Measurements from ENCODE around the gene ADAM29. TPM values are rescaled to one million over a fixed set of nuclear protein-coding genes. Genes with fewer than 3 reads are reported as not detected.

Gene ADAM29
- total RNA-seq (2022) (not detected in 2 replicates), Bru-seq, nascent RNA (not detected), BruChase-seq, experiment 1, labeled RNA remaining after a 2-hour chase (not detected), BruChase-seq, experiment 2, labeled RNA remaining after a 6-hour chase (percentile 3 among the genes with signal in this experiment)
- long read RNA-seq: 0 reads

DNA sequence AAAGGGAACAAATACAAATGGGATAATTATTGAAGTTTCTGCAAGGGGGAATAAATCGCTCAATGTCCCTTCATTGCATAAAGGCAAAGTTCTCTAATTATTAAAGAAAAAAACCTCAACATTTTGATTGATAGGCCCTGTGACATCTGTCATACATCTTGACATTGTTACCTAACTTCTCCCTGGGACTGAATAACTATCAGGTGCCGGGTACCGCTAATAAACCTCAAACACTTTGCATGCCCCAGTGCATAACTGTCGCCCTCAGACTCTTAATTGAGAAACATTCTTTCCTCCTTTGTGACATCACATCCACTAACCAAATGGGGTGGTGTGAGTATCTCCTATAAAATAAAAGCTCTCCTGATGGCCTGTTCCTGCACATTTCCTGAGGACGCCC is at the start of gene ADAM29:
Gene ADAM29 (plus strand): TSS at position 301 of the 400 bp plus-strand sequence. CDS start 57,168 bp downstream, outside the sequence.
- intact Hi-C loops (cut with micrococcal nuclease; ENCODE audit: unreplicated experiment): no loop called here
- no peak for DNase-seq
- Histone ChIP-seq H3K4me1 (no peaks in the 10 kb centered on the region), H3K9me3 (no peaks in the 10 kb centered on the region), H3K27me3 (replicated peaks; ENCODE audit: control insufficient read depth, insufficient read depth, low read length) (no peaks in the 10 kb centered on the region), H3K4me3 (ENCODE audit: low read depth, low read length) (no peak within 1 kb of the TSS), H3K36me3 (ENCODE audit: control insufficient read depth, insufficient read depth, low read length) (no peaks in the 10 kb centered on the region)
- Mint-ChIP-seq H3K27ac (ENCODE audit: unreplicated experiment) (no peak within 1 kb of the TSS), H3K4me1 (ENCODE audit: low read depth, unreplicated experiment) (no peaks in the 10 kb centered on the region), H3K4me3 (ENCODE audit: unreplicated experiment) (no peak within 1 kb of the TSS), H3K27me3 (ENCODE audit: insufficient read depth, unreplicated experiment) (peaks cover 3% of the 10 kb centered on the region), H3K36me3 (ENCODE audit: insufficient read depth, unreplicated experiment) (no peaks in the 10 kb centered on the region), H3K9me3 (ENCODE audit: unreplicated experiment) (no peaks in the 10 kb centered on the region)
- CTCF ChIA-PET: no interaction called here
- no TSS peak for BruUV-seq (replicated peaks)
- POLR2A ChIA-PET: no interaction called here
- TF ChIP-seq, protein P1, sequence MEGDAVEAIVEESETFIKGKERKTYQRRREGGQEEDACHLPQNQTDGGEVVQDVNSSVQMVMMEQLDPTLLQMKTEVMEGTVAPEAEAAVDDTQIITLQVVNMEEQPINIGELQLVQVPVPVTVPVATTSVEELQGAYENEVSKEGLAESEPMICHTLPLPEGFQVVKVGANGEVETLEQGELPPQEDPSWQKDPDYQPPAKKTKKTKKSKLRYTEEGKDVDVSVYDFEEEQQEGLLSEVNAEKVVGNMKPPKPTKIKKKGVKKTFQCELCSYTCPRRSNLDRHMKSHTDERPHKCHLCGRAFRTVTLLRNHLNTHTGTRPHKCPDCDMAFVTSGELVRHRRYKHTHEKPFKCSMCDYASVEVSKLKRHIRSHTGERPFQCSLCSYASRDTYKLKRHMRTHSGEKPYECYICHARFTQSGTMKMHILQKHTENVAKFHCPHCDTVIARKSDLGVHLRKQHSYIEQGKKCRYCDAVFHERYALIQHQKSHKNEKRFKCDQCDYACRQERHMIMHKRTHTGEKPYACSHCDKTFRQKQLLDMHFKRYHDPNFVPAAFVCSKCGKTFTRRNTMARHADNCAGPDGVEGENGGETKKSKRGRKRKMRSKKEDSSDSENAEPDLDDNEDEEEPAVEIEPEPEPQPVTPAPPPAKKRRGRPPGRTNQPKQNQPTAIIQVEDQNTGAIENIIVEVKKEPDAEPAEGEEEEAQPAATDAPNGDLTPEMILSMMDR (IDR thresholded peaks at IDR 0.05; ENCODE audit: insufficient read depth in 1 of 2, low read depth in 1 of 2, low read length in 1 of 2, severe bottlenecking in 1 of 2, unreplicated experiment in 1 of 2): no peak

DNA sequence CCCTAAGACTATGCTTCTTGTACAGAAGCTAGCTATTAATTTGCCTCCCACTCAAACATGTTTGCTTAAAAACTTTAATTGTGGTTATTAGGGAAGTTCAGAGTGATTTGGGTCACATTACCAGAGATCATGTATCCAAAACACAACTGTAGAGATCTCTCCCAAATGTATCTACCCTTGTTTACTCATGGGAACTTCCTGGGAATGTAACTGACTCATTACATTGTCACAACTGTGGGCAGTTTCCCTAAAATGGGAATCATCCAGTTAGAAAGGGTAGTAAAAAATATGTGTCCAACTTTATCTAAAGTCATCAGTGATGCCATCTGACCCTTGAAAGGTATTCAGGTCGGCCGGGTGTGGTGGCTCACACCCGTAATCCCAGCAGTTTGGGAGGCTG is 48.8 kb upstream of the ADAM29 start:
- Mint-ChIP-seq H3K4me3 (ENCODE audit: unreplicated experiment) (no peak overlapping the region), H3K4me1 (ENCODE audit: low read depth, unreplicated experiment) (peaks cover 6% of the 10 kb centered on the region), H3K27me3 (ENCODE audit: insufficient read depth, unreplicated experiment) (no peaks in the 10 kb centered on the region), H3K9me3 (ENCODE audit: unreplicated experiment) (peaks cover 10% of the 10 kb centered on the region), H3K27ac (ENCODE audit: unreplicated experiment) (no peak overlapping the region), H3K36me3 (ENCODE audit: insufficient read depth, unreplicated experiment) (no peaks in the 10 kb centered on the region)
- POLR2A ChIA-PET: no interaction called here
- Histone ChIP-seq H3K27me3 (replicated peaks; ENCODE audit: control insufficient read depth, insufficient read depth, low read length) (no peaks in the 10 kb centered on the region), H3K4me1 (peaks cover 21% of the 10 kb centered on the region), H3K4me3 (ENCODE audit: low read depth, low read length) (no peak overlapping the region), H3K9me3 (no peaks in the 10 kb centered on the region), H3K36me3 (ENCODE audit: control insufficient read depth, insufficient read depth, low read length) (no peaks in the 10 kb centered on the region)
- CTCF ChIA-PET: no interaction called here
- intact Hi-C loops (cut with micrococcal nuclease; ENCODE audit: unreplicated experiment): no loop called here
- no TSS peak for BruUV-seq (replicated peaks)
- TF ChIP-seq, protein P1 (IDR thresholded peaks at IDR 0.05; ENCODE audit: insufficient read depth in 1 of 2, low read depth in 1 of 2, low read length in 1 of 2, severe bottlenecking in 1 of 2, unreplicated experiment in 1 of 2): no peak
- DNase-seq: no peak

DNA sequence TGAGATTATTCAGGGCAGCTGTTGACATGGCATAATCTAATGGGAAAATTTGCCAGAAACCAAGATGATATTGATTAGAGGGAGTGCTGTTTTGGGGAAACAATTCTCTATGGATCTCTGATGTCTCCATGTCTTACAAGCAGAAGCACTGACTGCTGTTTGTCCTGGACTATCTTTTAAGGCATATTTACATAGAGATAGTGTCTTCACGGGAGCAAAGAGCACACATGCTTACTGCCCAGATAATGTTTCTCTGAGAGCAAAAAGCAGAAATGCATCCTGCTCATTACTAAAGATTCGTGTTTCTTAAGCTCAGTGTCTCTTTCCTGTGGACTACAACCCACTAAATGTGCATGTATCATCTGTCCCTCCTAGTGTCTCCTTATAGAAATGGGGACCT is 47.8 kb upstream of the ADAM29 start:
- H3K27ac Mint-ChIP-seq (ENCODE audit: unreplicated experiment): no peak overlapping the region

More for the DNA sequence above, 47.8 kb upstream of the ADAM29 start:
- no peaks in the 10 kb centered on the region for H3K36me3 ChIP-seq (ENCODE audit: control insufficient read depth, insufficient read depth, low read length)
- Mint-ChIP-seq H3K4me1 (ENCODE audit: low read depth, unreplicated experiment) (peaks cover 6% of the 10 kb centered on the region), H3K9me3 (ENCODE audit: unreplicated experiment) (peaks cover 10% of the 10 kb centered on the region), H3K36me3 (ENCODE audit: insufficient read depth, unreplicated experiment) (no peaks in the 10 kb centered on the region), H3K27me3 (ENCODE audit: insufficient read depth, unreplicated experiment) (no peaks in the 10 kb centered on the region), H3K4me3 (ENCODE audit: unreplicated experiment) (no peak overlapping the region)
- H3K4me1 ChIP-seq: peaks cover 21% of the 10 kb centered on the region
- intact Hi-C loops (cut with micrococcal nuclease; ENCODE audit: unreplicated experiment): no loop called here
- no TSS peak for BruUV-seq (replicated peaks)
- no peaks in the 10 kb centered on the region for H3K9me3 ChIP-seq
- ChIA-PET CTCF (no interaction called here), POLR2A (no interaction called here)
- H3K4me3 ChIP-seq (ENCODE audit: low read depth, low read length): no peak overlapping the region
- TF ChIP-seq, protein P1 (IDR thresholded peaks at IDR 0.05; ENCODE audit: insufficient read depth in 1 of 2, low read depth in 1 of 2, low read length in 1 of 2, severe bottlenecking in 1 of 2, unreplicated experiment in 1 of 2): no peak
- H3K27me3 ChIP-seq (replicated peaks; ENCODE audit: control insufficient read depth, insufficient read depth, low read length): no peaks in the 10 kb centered on the region
- peak in 1 of 2 experiments; percentile 5 for DNase-seq

All from Caco-2 (cell line).